Mammary epithelial cell (primary cell): ENCODE results near the gene SCT.

Experiments
- CTCF ChIP-seq, 2 donors: IDR thresholded peaks in 1 of 2; conservative IDR thresholded peaks in 1 of 2; 2 replicates each; pipeline ENCODE4 v1.5.1; 2011 to 2012; ENCODE audit warnings: inconsistent platforms in 2 of 2, low read length in 2 of 2, mild to moderate bottlenecking in 2 of 2, control low read depth in 1 of 2, low read depth in 1 of 2; ENCODE audit not compliant: insufficient read depth in 1 of 2; ENCODE audit errors: extremely low read depth in 1 of 2
- EZH2 ChIP-seq: IDR thresholded peaks from 2 replicates; pipeline ENCODE4 v1.6.1; 2012; ENCODE audit warnings: low read length, inconsistent platforms, borderline replicate concordance

DNA sequence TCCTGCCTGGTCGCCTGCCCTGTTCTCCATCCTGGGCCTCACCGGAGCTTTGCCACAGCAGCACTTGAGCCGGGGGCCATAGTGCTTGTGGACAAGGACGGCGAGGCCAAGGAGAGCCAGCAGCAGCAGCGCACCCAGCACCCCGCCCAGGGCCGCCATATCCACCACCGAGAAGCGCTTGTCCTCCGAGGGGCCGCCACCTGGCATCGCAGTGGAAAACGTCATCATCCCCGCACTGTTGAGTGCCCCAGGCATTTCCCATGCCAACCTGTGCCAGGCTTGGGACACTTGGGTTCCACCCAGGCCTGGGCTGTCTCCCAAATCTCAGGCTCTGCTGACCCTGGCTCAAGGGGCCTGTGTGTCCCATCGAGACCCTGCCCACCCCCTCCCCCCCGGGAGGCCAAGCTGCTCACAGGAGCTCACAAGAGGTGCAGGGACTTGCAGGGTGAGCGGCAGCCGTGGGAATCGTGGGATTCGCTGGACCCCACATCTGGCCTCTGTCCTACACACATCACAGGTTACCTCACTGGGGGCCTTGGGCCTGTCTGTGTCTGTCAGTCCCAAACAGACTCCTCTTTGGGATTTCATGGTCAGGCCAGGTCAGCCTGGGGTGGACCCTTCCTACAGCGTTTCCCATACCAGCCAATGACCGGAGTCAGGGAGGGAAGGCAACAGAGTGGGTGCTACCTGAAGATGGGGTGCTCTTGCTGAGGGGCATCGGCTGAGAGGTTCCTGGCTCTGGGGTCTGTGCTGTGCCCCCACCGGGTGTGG, 8.9 kb downstream of the SCT start:
- TF ChIP-seq CTCF (conservative IDR thresholded peaks at IDR 0.05 in 1 of 2, IDR thresholded peaks at IDR 0.05 in 1 of 2; ENCODE audit: extremely low read depth in 1 of 2, insufficient read depth in 1 of 2, low read depth in 1 of 2, low read length in 2 of 2) (no peak), EZH2 (no peak)
